HG03196 (cell line): ENCODE data around the gene PTEN.

Experiments used
- ATAC-seq: cut with Tn5 transposase; IDR thresholded peaks from one replicate; pipeline ENCODE4 v1.9.1; 2021; ENCODE audit not compliant: unreplicated experiment

Gene PTEN

DNA sequence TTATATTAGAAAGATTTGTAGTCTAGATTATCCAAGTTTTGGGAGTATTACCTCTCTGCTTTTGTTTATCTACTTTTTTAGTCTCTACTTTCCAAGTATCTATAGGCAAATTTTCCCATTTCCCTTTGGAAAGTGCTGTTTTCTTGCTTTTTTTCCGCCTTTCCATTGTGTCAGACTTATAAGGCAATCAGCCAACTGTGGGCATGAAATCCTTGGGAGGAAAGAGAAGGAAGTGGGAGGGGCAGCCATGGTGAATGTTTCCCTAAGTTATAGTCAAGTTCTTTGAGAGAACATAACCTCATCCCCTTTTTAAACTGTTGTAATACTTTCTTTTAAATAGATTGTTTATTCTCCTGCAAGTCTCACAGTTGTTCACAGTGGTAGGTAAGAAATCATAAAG, 52.6 kb downstream of the PTEN start:
- ATAC-seq = no peak

DNA sequence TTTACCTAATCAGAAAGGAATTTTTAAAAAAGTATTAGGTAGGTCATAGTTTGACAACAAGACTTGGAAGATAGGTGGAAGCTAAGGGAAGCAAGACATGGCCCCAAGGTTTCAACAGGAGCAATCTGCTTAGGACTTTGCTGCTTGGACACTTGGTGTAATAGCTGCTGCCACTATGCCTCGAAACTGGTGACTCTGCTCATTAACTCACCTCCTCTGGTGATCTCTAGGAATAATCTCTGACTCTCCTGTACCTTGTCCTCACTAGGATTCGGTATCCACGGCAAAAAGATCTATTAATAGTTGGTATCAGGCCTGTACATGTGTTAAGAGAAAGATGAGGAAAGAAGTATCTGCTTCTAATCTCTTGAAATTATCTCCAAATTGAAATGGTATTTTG, 53.1 kb downstream of the PTEN start:
- ATAC-seq = no peak

- ATAC-seq = no peak
These were observed 54.9 kb downstream of the PTEN start for GRCh38 chr10:87918254-87918859.

GRCh38 chr10:87920538-87920937, 57.1 kb downstream of the PTEN start:
- ATAC-seq = no peak

DNA sequence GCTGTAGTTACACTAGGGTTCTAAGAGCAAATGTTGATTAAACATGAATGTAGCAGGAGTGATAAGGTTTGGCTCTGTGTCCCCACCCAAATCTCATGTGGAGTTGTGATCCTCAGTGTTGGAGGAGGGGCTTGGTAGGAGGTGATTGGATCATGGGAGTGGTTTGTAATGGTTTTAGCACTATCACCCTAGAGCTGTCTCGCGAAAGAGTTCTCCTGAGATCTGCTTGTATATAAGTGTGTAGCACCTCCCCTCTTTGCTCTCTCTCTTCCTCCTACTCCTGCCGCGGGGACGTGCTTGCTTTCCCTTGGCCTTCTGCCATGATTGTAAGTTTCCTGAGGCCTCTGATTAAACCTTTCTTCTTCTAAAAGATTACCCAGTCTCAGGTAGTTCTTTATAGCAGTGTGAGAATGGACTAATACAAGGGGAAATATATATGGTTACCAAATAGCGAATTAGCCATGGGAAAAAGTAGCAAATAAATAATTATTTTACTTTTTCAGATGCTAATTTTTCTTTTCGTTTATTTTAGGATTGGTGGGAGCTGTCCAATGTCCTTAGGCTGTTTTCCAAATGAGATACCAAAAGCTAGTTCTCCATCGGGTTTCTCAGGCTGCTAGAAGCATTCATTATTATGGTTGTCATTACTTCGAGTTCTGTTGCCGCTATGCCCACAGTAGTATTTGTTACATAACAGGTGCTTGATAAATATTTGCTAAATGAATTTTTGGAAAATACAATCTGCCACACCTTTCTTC, 58.7 kb downstream of the PTEN start:
- no peak for ATAC-seq

DNA sequence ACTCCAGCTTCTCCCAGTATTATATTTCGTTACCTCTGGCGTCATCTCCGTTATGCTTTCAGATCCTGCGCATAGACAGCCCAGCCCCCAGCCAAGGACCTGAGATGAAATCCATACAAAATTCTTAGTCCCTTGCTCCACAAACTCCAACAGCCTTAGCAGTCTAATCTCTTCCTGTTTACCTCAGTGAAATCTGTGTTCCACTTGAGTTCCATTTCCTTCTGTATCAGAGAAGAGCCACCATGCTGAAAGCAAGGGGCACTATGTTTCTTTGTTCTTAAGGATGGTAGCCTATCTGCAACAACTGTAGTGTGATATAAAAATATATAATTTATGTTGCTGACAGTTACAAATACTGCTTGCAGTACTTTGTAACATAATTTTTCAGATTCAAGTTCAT, 59.8 kb downstream of the PTEN start:
- no peak for ATAC-seq

- no peak for ATAC-seq
These were observed 62.1 kb downstream of the PTEN start for GRCh38 chr10:87925570-87925969.

DNA sequence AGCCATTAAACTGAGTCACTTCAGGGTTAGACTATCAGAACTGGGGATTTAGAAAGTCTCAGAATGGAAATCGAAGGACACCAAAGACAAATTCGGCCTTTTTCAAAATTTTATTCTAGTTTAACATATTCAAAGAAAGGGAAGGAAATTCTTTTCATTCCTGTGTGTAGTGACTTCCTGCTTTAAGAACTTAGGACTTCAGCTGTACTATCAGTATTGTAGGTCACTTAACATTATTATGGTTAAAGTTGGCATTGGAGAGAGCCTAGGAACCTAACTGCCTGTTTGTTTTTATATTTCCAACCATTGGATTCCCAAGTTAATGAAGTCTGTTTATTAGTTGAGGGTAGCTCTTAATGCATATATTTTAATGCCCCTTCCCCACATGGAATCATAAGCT, 63.7 kb downstream of the PTEN start:
- ATAC-seq = no peak

- no peak for ATAC-seq
These were observed 65.6 kb downstream of the PTEN start for GRCh38 chr10:87928996-87929395.

DNA sequence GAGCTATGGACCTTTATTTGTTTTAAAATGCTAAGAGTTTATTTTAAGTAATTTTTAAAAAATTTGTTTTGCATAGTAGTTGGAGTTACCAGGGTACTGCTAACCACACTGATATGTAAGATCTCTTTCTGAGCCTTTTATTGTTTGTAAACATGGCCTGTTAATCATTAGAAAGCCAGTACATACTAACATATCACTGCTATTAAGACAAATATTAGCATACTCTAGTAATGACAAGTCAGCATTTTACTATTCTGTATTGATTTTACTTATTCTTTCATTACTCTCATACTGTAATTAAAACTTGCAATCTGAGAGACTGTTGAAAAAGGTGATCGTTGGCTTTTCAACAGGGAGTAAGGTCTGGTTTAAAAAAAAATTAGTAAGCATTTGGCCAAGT, 66.7 kb downstream of the PTEN start:
- no peak for ATAC-seq

DNA sequence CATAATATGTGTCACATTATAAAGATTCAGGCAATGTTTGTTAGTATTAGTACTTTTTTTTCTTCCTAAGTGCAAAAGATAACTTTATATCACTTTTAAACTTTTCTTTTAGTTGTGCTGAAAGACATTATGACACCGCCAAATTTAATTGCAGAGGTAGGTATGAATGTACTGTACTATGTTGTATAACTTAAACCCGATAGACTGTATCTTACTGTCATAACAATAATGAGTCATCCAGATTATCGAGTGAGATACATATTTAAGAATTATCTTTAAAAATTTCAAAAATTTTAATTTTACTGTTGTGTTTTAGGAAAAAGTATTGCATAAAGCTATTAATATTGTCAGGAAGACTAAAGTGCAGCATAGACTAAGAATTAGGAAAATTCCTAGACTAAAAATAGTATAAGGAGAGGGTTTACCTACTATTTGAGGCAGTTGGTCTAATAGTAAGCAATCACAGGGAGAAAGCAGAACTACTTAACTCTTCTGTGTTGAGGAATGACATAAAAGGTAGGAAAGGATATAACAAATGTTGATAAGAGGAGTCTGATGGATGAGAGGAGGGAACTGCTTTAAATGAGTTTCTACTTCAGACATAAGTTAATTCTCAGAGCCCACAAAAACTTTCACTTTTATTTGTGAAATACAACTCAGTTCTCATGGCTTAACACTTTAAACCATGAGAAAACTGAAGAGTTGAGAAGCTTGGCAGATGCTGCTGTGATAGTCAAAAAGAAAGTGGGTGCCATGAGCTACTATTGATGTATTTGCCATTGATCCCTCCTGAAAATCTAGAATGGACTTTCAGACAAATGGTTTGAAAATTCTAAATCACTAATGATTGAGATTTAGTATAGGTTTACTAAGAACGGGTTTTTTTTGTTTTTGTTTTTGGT, 67.8 kb downstream of the PTEN start:
- no peak for ATAC-seq

- ATAC-seq = no peak
These were observed 68.4 kb downstream of the PTEN start for GRCh38 chr10:87931836-87932230.

DNA sequence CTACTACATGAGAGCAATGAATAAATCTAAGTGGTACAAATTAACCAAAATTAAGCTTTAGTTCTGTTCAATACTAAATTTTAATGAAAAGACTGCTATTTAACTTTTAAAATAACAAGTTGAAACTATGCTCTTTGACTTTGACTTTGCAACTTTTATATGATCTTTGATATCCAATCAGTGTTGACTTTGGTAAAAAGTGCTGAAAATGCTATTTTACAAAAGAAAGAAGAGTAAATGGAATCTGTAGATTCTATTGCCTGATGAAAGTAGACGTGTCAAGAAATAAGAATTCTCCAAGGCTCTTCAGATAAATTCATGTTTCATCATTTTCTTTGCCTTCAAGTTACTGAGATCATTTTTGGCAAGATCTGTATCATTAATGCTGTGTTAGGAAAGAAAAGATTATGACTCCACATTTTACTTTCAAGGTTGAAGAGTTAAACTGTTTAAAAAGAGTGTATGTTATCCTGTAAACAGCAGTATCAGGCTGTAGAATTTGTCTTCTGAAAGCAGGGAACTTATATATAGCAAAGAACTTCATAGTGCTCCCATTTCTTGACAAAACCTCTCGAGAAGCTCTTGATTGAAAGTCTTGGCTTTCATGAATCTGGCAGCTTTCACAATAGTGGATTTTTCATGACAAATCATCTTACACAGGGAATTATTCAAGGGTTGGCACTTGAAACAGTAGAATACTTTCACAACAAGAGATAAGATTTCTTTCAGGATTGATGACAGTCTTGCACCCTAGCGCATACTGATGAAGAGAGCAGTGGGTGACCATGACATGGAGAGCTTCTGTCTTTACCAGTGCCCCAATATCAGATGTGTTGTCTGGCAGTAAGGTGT, 72.1 kb downstream of the PTEN start:
- ATAC-seq = no peak

DNA sequence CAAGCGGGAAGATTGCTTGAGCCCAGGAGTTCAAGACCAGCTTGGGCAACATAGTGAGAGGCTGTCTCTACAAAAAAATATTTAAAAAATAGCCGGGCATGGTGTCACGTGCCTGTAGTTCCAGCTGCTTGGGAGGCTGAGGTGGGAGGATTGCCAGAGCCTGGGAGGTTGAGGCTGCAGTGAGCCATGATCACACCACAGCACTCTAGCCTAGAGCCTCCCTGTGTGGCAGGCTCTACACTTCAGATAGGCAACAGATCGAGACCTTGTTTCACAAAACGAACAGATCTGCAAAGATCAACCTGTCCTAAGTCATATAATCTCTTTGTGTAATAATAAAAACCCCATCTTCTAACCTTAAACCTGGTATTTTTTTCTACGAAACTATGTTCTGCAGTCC, 76.8 kb downstream of the PTEN start:
- no peak for ATAC-seq

DNA sequence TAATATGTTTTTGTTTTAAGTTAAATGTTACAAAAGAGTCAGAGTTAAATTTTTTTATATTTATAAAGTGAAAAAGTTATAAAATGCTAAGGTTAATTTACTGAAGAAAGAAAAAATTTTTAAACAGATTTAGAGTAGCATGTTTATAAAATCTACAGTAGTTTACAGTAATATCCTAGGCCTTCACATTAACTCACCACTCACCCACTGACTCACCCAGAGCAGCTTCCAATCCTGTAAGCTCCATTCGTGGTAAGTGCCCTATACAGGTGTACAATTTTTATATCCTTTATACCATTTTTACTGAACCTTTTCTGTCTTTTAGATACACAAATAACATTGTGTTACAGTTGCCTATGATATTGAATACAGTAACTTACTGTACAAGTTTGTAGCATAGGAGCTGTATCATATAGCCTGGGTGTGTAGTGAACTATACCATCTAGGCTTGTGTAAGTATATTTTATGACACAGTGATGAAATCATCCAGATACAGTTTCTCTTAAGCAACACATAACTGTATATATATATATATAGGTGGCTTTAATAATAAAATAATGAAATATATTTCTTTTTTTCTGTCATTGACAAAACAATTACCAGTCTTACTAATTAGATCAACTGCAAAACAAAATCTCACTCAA, 79.6 kb downstream of the PTEN start:
- ATAC-seq = no peak

GRCh38 chr10:87945984-87946383, 82.6 kb downstream of the PTEN start:
- ATAC-seq = no peak

GRCh38 chr10:87952612-87953011, 89.2 kb downstream of the PTEN start:
- no peak for ATAC-seq

DNA sequence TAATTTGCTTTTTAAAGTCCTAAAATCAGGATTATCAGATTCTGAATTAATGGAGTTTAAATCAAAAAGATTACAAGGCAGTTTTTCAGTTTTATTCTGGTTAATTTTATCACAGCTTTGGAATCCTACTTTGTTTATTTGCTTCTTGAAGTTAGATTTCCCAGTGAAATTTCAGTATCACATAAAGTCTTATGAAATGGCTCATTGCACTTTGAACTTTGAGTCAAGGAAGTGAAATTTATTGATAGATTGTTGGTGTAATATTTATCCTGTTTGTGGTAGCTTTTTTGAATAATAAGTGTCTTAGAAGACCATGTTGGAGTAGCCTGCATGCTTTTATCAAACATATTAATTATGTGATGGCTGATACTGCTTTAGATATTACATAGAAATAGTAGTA, 92.6 kb downstream of the PTEN start:
- ATAC-seq = no peak

- no peak for ATAC-seq
These were observed 94.3 kb downstream of the PTEN start for GRCh38 chr10:87957702-87958101.

DNA sequence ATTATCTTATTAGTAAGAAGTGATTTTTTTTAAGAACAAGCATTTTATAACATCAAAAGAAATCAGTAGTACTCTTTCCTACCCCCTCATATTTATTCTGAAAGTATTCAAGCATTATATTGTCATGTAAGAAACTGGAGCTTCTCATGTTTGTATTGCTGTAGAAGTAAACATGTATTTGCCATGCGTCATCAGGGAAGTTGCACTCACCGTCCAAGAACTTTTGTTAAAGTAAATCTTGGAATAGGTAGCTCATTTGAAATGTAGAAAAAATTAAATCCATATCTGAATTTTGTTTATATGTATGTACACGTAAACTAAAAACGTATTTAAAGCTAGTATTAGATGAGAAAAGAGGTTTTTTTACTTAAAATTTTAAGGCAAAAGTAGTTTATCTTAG, 96.8 kb downstream of the PTEN start:
- no peak for ATAC-seq

DNA sequence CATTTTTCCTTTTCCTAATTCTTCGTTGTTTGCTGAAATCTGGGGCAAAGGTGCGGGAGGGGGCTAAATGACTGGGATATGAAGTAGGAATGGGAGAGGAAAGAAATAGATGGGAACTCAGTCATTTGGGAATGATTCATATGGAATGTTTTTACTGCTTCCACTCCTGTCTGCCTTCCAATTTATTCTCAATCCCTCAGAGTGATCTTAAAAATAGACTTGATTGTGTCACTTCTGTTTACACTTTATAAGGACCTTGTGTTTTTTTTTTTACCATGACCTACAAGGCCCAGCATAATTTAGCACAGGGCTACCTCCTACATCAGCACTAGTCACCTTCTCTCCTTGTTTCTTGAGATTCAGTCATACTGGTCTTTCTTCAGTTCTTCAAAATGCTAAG, 97.9 kb downstream of the PTEN start:
- ATAC-seq = no peak
